ENCODE results near the gene C5orf58. TPM values are rescaled to one million over a fixed set of nuclear protein-coding genes. Genes with fewer than 3 reads are reported as not detected.
A peak's percentile ranks its signal among the peaks of the same experiment; 100 is the strongest.

Gene C5orf58, protein sequence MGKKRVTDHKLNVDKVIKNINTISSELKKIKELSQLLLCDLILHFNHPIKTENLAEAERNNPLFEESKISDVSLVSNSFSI
- not detected for polyA plus RNA-seq (2012; ENCODE audit: missing spikeins)

DNA sequence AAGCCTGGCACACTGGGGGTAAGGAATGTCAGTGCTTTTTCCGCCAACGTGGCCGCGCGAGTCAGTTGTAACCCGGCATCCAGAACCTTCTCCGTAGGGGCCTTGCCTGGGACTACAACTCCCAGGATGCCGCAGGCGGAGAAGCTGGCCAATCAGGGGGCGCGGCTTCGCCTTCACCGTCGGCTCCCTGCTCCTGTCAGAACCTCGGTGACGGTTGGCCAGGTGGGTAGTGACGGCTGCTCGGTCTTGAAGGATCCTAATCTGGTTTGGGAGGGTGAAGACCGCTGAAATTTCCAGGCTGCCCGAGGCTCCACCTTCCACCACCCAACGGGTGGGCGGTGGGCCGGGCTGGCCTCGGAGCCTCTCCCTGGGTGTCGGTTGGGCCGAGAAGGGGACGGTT is at the start of gene C5orf58:
Gene C5orf58 (plus strand): TSS at position 200 of the 400 bp plus-strand sequence. CDS start 1,992 bp downstream, outside the sequence.
- TF ChIP-seq POLR2A (IDR thresholded peaks at IDR 0.05; ENCODE audit: low read depth, low read length) (no peak), POLR2AphosphoS5 (IDR thresholded peaks at IDR 0.05; ENCODE audit: low read depth, low read length) (no peak), TAF1 (IDR thresholded peaks at IDR 0.05; ENCODE audit: borderline replicate concordance, low read depth, low read length) (no peak)
- DNase-seq (ENCODE audit: insufficient read length) (no peak), FAIRE-seq (no peak)

DNA sequence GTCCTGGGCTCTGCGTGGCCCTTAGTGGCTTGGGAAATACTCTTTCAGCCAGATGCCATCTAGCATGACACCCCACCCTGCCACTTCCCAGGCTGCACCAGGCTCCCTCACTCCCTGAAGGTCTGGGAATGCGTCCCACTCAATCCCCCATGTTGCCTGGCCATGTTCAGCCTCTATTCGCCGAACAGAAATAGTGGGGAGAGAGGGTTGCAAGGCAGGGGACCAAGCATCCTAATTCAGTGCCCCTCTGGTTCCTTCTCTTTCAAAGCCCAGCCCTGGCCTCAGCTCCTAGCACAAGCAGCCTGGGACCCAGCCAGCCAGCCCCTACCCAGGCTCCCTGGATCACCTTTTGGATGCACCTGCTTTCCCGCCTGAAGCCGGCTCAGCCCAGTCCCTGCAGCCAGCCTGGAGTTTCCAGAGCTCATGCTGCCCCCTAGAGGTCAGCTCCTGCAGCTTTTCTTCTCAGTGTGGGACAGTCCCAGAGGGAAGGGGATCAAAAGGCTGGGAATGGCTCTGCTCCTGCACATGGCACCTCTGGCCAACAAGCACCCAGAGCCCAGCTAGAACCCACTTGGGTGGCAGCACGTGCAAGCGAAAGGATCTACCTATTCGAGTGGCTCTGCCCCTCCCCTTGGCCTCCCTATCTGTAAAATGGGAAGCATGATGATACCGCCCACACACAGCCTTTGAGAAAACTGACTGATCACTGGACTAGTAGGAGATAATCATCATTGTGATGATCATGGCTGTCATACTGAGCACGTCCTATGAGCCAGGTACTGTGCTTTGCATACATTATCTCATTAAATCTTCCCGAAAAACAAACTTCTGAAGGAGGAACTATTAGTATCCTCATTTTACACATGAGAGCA is 48.7 kb upstream of the C5orf58 start:
- no peak for TF ChIP-seq POLR2A (IDR thresholded peaks at IDR 0.05; ENCODE audit: low read depth, low read length)
- no peak for TF ChIP-seq POLR2AphosphoS5 (IDR thresholded peaks at IDR 0.05; ENCODE audit: low read depth, low read length)
- TF ChIP-seq TAF1 (IDR thresholded peaks at IDR 0.05; ENCODE audit: borderline replicate concordance, low read depth, low read length), result no peak
- FAIRE-seq, result peak; percentile 89
- DNase-seq (ENCODE audit: insufficient read length), result peak; percentile 27

DNA sequence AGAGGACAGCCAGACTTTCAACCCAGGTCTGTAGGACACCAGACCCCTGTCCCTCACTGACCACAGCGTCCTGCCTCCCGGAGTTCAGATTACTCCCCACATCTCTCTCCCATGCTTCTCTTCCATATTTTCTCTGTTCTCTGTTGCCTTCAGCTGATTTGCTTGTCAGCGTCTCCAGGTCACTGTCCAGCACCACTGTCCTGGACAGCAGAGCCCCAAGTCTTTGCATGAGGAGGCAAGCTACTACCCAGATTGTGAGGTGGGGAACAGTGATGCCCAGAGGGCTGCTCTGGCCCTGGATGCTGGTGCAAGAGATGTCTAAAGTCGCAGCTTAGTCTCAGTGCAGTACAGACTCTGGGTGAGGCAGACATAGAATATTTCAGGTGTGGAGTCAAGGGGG is 48.0 kb upstream of the C5orf58 start:
- TF ChIP-seq POLR2A (IDR thresholded peaks at IDR 0.05; ENCODE audit: low read depth, low read length), result no peak
- TF ChIP-seq POLR2AphosphoS5 (IDR thresholded peaks at IDR 0.05; ENCODE audit: low read depth, low read length), result no peak
- no peak for TF ChIP-seq TAF1 (IDR thresholded peaks at IDR 0.05; ENCODE audit: borderline replicate concordance, low read depth, low read length)
- DNase-seq (ENCODE audit: insufficient read length) (no peak), FAIRE-seq (no peak)

DNA sequence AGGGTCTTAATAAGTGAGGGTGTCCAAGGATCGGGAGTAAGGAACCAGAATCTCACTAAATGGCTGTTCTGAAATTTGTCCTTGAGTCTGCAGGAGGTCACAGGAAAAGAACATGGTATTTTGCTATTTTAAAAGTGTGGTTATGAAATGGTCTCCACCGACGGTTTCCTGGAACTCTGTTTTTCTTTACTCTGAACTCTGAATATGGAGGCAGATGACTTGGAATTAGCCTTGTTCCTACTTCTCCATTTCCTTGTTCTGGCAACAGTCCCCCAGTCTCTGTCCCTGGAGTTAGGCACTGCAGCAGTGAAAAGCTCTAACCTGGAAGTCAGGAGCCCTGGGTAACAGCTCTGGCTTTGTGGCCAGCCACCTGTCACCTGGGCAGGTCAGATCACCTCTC is 46.6 kb upstream of the C5orf58 start:
- FAIRE-seq, result no peak
- TF ChIP-seq POLR2A (IDR thresholded peaks at IDR 0.05; ENCODE audit: low read depth, low read length) (no peak), TAF1 (IDR thresholded peaks at IDR 0.05; ENCODE audit: borderline replicate concordance, low read depth, low read length) (no peak), POLR2AphosphoS5 (IDR thresholded peaks at IDR 0.05; ENCODE audit: low read depth, low read length) (no peak)
- no peak for DNase-seq (ENCODE audit: insufficient read length)

DNA sequence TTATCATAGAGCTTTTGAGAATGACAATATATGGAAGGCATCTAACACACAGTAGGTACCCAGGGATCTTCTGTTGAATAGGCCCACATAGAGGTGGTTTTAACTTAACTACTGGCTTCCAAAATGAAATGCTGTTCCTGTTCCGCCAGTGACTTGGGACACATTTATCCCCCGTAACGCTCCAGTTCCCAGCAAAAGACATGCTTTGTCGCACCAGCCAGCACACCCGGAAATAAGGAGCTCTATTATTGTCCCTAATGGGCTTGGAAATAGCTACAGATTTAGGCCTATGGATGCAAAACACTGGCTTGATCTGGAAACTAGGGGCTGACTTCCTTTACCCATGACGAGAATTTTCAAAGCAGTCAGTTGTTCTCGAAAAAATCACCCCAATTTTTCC is 45.9 kb upstream of the C5orf58 start:
- FAIRE-seq (no peak), DNase-seq (ENCODE audit: insufficient read length) (no peak)

DNA sequence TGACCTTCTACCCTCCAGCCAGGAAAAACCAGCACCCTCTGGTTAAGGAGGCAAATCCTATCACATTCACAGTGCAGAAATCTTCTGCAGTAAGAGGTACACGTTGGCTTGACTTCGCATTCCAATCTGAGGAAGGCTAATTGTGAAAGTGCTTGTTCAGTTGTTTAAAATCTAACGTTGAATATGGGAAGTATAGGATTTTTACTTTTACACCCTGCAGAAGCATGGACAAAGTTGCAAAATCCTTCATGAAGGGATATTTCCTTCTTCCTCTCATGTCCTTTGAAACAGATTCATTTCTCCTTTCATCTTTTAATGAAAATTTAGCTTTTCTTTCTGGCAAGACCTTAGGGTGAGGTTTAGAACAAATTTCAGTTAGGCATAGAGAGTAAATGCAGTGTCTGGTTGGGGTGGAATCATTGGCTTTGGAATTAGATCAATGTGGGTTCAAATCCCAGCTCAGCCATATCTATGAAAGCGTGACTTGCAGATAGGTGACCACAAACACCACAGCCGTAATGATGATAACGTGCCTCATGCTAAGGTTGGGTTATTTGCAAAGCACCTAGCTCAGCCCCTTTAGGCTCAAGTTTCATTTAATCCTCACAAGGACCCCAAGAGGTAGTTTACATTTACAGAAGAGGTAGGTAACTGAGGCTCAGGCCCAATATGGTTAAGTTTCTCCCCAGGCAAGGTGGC is 42.2 kb upstream of the C5orf58 start:
- DNase-seq (ENCODE audit: insufficient read length) (no peak), FAIRE-seq (no peak)
- TF ChIP-seq POLR2A (IDR thresholded peaks at IDR 0.05; ENCODE audit: low read depth, low read length), result no peak
- no peak for TF ChIP-seq TAF1 (IDR thresholded peaks at IDR 0.05; ENCODE audit: borderline replicate concordance, low read depth, low read length)
- TF ChIP-seq POLR2AphosphoS5 (IDR thresholded peaks at IDR 0.05; ENCODE audit: low read depth, low read length), result no peak

More for the DNA sequence above, 45.9 kb upstream of the C5orf58 start:
- no peak for TF ChIP-seq TAF1 (IDR thresholded peaks at IDR 0.05; ENCODE audit: borderline replicate concordance, low read depth, low read length)
- no peak for TF ChIP-seq POLR2A (IDR thresholded peaks at IDR 0.05; ENCODE audit: low read depth, low read length)
- TF ChIP-seq POLR2AphosphoS5 (IDR thresholded peaks at IDR 0.05; ENCODE audit: low read depth, low read length), result no peak

DNA sequence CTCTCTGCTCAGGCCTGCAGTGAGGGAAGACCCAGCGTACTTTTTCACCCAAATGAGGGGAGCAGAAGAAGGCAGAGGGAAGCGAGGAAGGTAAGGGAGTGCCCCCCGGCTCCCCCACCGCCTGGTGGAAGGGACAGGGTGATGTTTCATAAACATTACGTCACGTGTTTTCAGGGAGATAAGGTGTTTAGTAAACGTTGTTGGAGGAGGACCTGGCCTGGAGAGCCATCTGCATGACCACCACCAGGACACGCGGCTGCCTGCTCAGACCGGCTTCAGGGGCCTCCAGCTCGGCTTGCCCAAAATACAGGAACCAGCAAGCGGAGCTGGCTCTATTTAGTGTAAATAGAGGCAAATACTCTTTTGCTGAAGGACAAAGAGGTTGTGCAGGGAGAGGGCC is 40.0 kb upstream of the C5orf58 start:
- no peak for TF ChIP-seq POLR2A (IDR thresholded peaks at IDR 0.05; ENCODE audit: low read depth, low read length)
- no peak for TF ChIP-seq TAF1 (IDR thresholded peaks at IDR 0.05; ENCODE audit: borderline replicate concordance, low read depth, low read length)
- TF ChIP-seq POLR2AphosphoS5 (IDR thresholded peaks at IDR 0.05; ENCODE audit: low read depth, low read length), result no peak
- DNase-seq (ENCODE audit: insufficient read length) (no peak), FAIRE-seq (no peak)

DNA sequence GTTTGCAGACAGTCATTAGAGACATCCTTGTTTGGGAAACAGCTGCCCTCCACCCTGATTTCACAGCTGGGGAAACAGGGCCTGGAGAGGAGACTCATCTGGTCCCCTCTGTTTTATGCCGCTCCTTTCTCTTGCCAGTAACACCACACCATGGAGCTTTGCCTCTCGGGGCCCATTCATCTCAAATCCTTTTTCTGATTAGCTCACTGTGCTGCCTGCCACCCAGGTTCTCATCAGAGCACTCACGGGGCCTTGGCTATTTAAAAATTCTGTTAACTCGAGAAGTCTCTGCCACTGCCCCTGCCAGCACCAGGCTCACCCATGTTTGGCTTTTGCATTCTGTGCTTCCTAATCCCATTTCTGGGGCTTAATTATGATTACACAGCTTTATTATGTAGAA is 36.8 kb upstream of the C5orf58 start:
- no peak for TF ChIP-seq POLR2AphosphoS5 (IDR thresholded peaks at IDR 0.05; ENCODE audit: low read depth, low read length)
- TF ChIP-seq TAF1 (IDR thresholded peaks at IDR 0.05; ENCODE audit: borderline replicate concordance, low read depth, low read length), result no peak
- TF ChIP-seq POLR2A (IDR thresholded peaks at IDR 0.05; ENCODE audit: low read depth, low read length), result no peak
- FAIRE-seq (no peak), DNase-seq (ENCODE audit: insufficient read length) (no peak)

DNA sequence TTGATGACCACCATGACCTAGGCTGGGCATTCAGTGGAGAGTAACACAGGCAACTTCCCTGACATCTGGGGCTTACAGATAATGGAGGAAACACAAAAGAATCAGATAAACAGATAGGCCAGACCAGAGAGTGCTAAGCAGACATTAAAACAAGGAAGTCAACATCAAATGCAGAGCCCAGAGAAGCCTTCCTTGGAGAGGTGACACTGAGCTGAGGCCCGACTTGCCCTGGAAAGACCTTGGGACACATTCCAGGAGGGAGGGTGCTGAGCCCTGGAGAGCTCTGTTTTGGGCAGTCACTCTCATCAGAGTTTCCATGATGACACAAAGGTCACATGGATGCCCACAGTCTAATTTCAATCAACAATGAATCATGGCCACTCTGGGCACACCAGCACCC is 31.9 kb upstream of the C5orf58 start:
- no peak for TF ChIP-seq POLR2A (IDR thresholded peaks at IDR 0.05; ENCODE audit: low read depth, low read length)
- no peak for TF ChIP-seq POLR2AphosphoS5 (IDR thresholded peaks at IDR 0.05; ENCODE audit: low read depth, low read length)
- TF ChIP-seq TAF1 (IDR thresholded peaks at IDR 0.05; ENCODE audit: borderline replicate concordance, low read depth, low read length), result no peak
- FAIRE-seq, result no peak
- DNase-seq (ENCODE audit: insufficient read length), result no peak

DNA sequence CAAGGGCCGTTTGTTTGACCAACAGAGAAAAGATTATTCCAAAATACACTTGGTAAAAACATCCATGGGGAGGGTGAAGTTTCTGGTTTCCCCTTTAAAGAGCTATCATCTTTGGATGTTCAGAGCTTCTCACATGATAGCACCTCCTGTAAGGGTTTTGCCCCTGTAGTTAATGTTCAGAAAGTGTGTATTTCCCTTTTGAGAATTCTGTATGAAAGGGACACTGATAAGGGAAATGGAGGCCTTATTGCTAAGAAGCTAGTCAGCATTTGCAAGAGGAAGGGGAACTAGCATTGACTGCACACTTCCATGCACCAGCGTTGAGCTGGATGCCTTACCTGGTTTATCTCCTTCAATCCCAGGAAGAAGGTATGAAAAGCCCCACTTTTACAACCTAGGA is 31.5 kb upstream of the C5orf58 start:
- DNase-seq (ENCODE audit: insufficient read length) (no peak), FAIRE-seq (no peak)

DNA sequence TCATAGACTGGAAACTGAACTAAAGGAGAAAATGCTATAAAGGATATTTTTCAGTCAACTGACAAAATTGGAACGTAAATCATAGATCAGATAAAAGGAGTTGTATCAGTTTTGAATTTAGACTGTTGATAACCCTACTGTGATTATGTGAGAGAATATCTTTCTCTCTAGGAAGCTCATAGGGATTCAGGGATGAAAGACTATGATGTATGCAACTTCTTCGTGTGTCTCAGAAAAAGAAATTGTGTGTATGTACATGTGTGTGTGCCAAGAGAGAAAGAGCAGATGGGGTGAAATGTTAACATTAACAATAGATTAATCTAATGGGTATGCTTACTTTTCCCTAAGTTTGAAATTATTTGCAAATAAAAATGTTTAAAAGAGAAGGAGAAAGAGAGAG is 30.7 kb upstream of the C5orf58 start:
- FAIRE-seq, result no peak
- TF ChIP-seq TAF1 (IDR thresholded peaks at IDR 0.05; ENCODE audit: borderline replicate concordance, low read depth, low read length), result no peak
- no peak for TF ChIP-seq POLR2A (IDR thresholded peaks at IDR 0.05; ENCODE audit: low read depth, low read length)
- TF ChIP-seq POLR2AphosphoS5 (IDR thresholded peaks at IDR 0.05; ENCODE audit: low read depth, low read length), result no peak
- DNase-seq (ENCODE audit: insufficient read length), result no peak

More for the DNA sequence above, 31.5 kb upstream of the C5orf58 start:
- TF ChIP-seq TAF1 (IDR thresholded peaks at IDR 0.05; ENCODE audit: borderline replicate concordance, low read depth, low read length), result no peak
